Endothelial cell (in vitro differentiated cells): ENCODE results near the gene CHP2. TPM values are rescaled to one million over a fixed set of nuclear protein-coding genes. Genes with fewer than 3 reads are reported as not detected.

Source experiments
- DNase-seq: peaks from one replicate; pipeline ENCODE4 v3.0.0; 2021; ENCODE audit warnings: low spot score
- H3K27ac Mint-ChIP-seq: one replicate; pipeline ENCODE4 v1.8.0; 2021; ENCODE audit warnings: mixed read lengths, inconsistent platforms; ENCODE audit not compliant: unreplicated experiment
- H3K27me3 Mint-ChIP-seq: one replicate; pipeline ENCODE4 v1.8.0; 2021; ENCODE audit warnings: mild to moderate bottlenecking, moderate library complexity, mixed read lengths, inconsistent platforms; ENCODE audit not compliant: unreplicated experiment
- H3K36me3 Mint-ChIP-seq: one replicate; pipeline ENCODE4 v1.8.0; 2021; ENCODE audit warnings: mild to moderate bottlenecking, low read depth, mixed read lengths, inconsistent platforms; ENCODE audit not compliant: unreplicated experiment
- H3K4me1 Mint-ChIP-seq: one replicate; pipeline ENCODE4 v1.8.0; 2021; ENCODE audit warnings: mild to moderate bottlenecking, mixed read lengths, inconsistent platforms; ENCODE audit not compliant: unreplicated experiment
- H3K4me3 Mint-ChIP-seq: one replicate; pipeline ENCODE4 v1.8.0; 2021; ENCODE audit warnings: mild to moderate bottlenecking, mixed read lengths, inconsistent platforms; ENCODE audit not compliant: unreplicated experiment
- H3K9me3 Mint-ChIP-seq: one replicate; pipeline ENCODE4 v1.8.0; 2021; ENCODE audit warnings: mixed read lengths, inconsistent platforms; ENCODE audit not compliant: unreplicated experiment
- long read RNA-seq: library from polyadenylated mRNA; unstranded; transcript quantifications from one replicate; pipeline ENCODE4 v2.0.0, GENCODE V29; 2020; ENCODE audit not compliant: unreplicated experiment
- total RNA-seq: library from RNA; stranded (reverse); fragmentation: NEBNext Ultra II Directional; extraction: Animal tissue kit (Norgen Biotek cat#: 25700); gene quantifications from one replicate; pipeline ENCODE4 v1.2.1, GENCODE V29; 2021; ENCODE audit not compliant: unreplicated experiment
- TF ChIP-seq, protein P1 (sequence below): fragments of 200-600 bp; sonication (generic); IDR thresholded peaks from one replicate; pipeline ENCODE4 v1.5.0; 2021; ENCODE audit warnings: antibody characterized with exemption; ENCODE audit not compliant: unreplicated experiment

CHP2 gene
- not detected for total RNA-seq
- long read RNA-seq, result 0 reads

DNA sequence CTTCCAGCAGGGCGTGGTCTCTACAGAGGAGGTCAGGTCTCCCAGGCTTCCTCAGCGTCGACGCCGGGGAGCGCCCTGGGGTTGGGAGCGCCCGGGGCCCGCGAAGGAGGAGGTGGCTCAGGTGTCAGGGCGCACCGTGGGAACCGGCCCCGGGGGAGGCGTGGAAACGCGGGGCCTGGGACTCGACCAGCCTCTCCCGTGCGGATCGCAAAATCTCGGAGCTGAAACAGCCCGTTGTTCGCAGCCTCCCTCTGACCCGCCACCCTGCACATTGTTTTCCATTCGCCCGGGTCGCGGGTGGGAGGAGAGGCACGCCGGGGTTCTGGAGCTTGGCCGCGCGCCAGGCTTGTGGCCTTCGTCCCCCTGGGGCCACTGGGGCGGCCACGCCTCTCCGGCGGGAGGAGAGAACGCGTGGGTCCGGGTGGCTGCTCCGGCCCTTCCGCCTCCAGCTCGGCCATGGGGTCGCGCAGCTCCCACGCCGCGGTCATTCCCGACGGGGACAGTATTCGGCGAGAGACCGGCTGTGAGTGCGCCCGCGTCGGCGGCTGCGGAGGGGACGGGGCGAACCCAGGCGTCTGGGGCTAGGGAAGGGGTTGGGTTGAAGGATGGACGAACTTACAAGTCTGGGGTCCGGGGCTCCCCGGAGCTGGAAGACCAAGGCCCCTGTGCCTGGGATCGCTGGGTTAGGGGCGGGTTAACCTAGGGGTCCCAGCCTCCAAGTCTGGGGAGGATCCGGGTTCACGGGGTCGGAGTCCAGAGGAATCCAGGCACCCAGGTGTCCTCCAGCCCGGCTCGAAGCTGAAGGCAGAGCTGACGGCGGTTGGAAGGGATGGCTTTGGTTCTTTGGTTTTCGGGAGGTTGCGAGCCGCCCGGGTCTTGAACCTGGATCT lies at the start of gene CHP2:
Gene CHP2, plus strand, starts transcription at position 433 of the 890 bp plus-strand sequence. Its CDS starts 24 bp downstream, at position 457.
- Mint-ChIP-seq H3K27ac (no peak within 1 kb of the TSS), H3K4me3 (peak within 1 kb of the TSS; percentile 65), H3K9me3 (no peaks in the 10 kb centered on the region), H3K27me3 (peaks cover 5% of the 10 kb centered on the region), H3K4me1 (no peaks in the 10 kb centered on the region), H3K36me3 (peaks cover 5% of the 10 kb centered on the region)
- DNase-seq, result no peak
- TF ChIP-seq, protein P1, sequence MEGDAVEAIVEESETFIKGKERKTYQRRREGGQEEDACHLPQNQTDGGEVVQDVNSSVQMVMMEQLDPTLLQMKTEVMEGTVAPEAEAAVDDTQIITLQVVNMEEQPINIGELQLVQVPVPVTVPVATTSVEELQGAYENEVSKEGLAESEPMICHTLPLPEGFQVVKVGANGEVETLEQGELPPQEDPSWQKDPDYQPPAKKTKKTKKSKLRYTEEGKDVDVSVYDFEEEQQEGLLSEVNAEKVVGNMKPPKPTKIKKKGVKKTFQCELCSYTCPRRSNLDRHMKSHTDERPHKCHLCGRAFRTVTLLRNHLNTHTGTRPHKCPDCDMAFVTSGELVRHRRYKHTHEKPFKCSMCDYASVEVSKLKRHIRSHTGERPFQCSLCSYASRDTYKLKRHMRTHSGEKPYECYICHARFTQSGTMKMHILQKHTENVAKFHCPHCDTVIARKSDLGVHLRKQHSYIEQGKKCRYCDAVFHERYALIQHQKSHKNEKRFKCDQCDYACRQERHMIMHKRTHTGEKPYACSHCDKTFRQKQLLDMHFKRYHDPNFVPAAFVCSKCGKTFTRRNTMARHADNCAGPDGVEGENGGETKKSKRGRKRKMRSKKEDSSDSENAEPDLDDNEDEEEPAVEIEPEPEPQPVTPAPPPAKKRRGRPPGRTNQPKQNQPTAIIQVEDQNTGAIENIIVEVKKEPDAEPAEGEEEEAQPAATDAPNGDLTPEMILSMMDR, result no peak

GRCh38 chr16:23705517-23705902 lies 49.3 kb upstream of the CHP2 start:
- Mint-ChIP-seq H3K36me3 (peaks cover 8% of the 10 kb centered on the region), H3K27me3 (peaks cover 7% of the 10 kb centered on the region), H3K9me3 (no peaks in the 10 kb centered on the region), H3K27ac (no peak overlapping the region), H3K4me1 (no peaks in the 10 kb centered on the region), H3K4me3 (no peak overlapping the region)
- TF ChIP-seq, protein P1, result no peak
- no peak for DNase-seq

DNA sequence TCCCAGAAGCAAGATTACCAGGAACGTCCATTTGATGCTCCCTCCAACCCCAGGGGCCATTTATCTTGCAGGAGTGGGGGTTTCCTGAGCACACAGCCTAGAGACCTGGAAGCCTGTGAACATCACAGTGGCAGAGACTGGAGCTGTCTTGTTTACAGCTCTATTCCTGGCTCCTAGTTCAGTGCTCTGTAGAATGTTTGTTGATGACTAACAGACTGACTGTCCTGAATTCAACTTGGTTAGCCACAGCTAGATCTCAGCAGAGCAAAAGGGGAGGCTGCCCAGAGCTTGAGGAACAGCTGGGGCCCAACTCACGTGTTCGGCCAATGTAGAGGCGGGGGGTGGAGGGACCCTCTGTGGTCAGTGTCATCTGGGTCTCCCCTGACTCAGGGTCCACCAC lies 48.4 kb upstream of the CHP2 start:
- TF ChIP-seq, protein P1, result no peak
- peaks cover 7% of the 10 kb centered on the region for H3K27me3 Mint-ChIP-seq
- no peak overlapping the region for H3K4me3 Mint-ChIP-seq
- peaks cover 8% of the 10 kb centered on the region for H3K36me3 Mint-ChIP-seq
- no peak for DNase-seq
- H3K27ac Mint-ChIP-seq, result no peak overlapping the region
- no peaks in the 10 kb centered on the region for H3K9me3 Mint-ChIP-seq
- no peaks in the 10 kb centered on the region for H3K4me1 Mint-ChIP-seq

GRCh38 chr16:23709536-23709935 lies 45.3 kb upstream of the CHP2 start:
- no peak for DNase-seq
- Mint-ChIP-seq H3K4me3 (no peak overlapping the region), H3K9me3 (no peaks in the 10 kb centered on the region), H3K4me1 (no peaks in the 10 kb centered on the region), H3K27me3 (peaks cover 7% of the 10 kb centered on the region), H3K36me3 (peaks cover 7% of the 10 kb centered on the region), H3K27ac (no peak overlapping the region)
- TF ChIP-seq, protein P1, result no peak

- TF ChIP-seq, protein P1, result no peak
- Mint-ChIP-seq H3K36me3 (peaks cover 10% of the 10 kb centered on the region), H3K27me3 (peaks cover 7% of the 10 kb centered on the region), H3K4me1 (no peaks in the 10 kb centered on the region), H3K4me3 (peak overlapping the region; percentile 51), H3K27ac (no peak overlapping the region), H3K9me3 (no peaks in the 10 kb centered on the region)
- no peak for DNase-seq
Measured at GRCh38 chr16:23710008-23710407, 44.8 kb upstream of the CHP2 start.
